Measurements from ENCODE around the gene PMS1.
"Not testable (repeated sequence)": the region's sequence is repeated elsewhere in the genome, so short reads cannot be mapped to it uniquely, and the experiment has no call there.

PMS1 gene

GRCh38 chr2:189783927-189784867 lies at the start of gene PMS1, which contains the start of gene ORMDL1:
Gene PMS1, plus strand, starts transcription at chr2:189784450. Its CDS starts 7,360 bp downstream, at chr2:189791810.
Gene ORMDL1, minus strand, starts transcription at chr2:189784339. Its CDS starts 1,744 bp downstream, at chr2:189782595.
- DNase-seq = peak; percentile 95

DNA sequence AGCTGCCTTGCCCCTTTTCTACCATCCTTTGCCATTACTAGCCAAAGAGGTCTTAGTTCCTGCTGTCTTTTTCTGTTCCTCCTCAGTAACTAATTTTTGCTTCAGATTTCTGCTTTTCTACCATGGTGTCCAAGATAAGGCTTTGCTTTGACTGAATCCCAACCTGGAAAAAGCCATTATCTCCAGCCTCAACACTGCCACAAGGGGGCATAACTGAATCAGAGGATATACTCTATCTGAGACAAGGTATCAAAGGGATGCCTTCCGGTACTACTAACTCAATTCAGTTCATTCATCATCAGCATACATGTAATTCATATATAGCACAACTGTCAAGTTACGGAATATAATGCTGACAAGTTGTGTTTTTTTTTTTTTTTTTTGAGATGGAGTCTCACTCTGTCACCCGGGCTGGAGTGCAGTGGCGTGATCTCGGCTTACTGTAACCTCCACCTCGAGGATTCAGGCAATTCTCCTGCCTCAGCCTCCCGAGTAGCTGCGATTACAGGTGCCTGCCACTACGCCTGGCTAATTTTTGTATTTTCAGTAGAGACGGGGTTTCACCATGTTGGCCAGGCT lies 33.1 kb upstream of the PMS1 start:
- peak; percentile 41 for DNase-seq

DNA sequence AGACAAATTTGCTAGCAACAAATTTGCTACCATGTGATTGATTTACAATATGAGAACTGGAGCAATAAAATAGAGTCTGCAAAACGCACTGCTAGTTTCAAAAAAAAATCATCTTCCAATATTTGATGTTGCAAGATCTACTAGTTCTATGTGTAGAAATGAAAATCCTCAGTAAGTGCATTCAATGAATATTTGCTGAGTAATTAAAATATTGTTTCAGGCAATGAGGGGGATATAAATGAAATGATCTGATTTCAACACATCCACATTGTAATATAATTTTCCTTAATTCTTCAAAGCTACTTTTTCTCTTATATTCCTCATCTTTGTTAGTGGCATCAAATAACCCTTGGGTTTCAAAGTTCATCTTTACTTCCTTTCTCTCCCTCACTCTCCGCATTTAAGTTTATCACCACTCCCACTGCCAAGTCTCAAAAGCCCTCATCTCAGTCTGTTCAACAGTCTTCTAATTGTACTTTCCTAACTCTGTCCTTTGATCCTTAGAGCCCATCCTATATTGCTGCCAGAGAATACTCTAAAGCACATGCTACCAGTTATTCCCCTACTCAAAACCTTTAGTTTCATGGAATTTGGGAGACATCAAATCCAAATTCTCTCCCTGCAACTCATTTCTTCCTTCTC lies 27.8 kb upstream of the PMS1 start:
- no peak for DNase-seq

DNA sequence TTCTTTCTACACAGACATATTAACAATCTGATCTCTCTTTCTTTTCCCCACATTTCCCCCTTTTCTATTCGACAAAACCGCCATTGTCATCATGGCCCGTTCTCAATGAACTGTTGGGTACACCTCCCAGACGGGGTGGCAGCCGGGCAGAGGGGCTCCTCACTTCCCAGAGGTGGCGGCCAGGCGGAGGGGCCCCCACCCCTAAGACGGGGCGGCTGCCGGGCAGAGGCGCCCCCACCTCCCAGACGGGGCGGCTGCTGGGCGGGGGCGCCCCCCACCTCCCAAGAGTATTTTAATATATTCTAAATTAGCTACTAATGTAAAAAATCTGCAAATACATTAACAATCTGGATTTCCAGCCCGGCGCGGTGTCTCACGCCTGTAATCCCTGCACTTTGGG lies 24.1 kb upstream of the PMS1 start:
- not testable (repeated sequence) for DNase-seq

DNA sequence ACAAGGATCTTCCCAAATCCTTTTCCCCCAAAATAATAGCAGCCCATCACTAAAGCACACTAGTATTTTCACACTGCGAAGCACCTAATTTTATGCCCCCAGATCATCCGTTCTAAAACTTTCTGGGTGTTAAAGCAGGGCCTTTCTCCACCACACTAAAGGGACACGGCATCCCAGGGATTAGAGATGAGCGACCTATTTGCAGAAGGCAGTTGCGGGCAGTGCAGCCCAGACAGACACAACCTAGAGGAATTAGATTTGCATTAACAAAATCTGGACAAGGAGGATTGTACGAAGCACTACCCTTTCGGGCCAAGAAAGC lies 22.1 kb upstream of the PMS1 start:
- no peak for DNase-seq

DNA sequence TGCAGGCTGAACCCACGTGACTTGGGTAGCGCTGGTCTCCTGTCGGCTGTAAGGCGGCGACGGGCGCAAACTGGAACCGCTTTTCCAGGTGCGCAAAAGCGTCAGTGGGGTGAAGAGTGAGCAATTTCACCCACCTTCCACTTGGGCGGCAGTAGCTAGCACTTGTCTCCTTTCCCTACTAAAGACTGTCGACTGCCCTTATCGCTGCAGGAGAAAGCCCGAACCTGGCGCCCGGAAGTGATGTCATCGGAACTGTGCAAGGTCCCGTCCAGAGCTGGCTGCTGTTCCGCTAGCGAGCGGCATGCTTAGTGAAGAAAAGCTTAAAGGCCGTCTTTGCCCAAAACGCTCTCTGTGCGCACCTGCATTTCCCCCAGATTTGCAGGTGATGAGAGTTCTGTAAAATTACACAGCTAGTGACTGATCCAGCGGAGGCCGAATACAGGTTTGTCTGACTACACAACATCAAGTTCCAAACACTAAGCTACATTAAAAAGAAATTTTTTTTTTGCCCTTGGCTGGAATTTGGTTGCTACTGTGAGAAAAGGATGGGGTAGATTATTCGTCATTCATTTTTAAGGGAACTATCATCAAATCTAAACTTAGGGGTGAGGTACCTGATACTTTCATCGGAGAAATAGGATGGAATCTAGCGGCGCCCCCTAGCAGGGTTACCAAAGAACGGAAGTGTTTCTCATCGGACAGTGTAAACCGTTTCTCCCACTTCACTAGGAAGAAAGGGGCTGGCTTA lies 21.5 kb upstream of the PMS1 start, which contains the start of gene OSGEPL1:
Gene OSGEPL1, minus strand, starts transcription at position 242 of the 748 bp plus-strand sequence. CDS start 1,152 bp downstream, outside the sequence.
- peak; percentile 94 for DNase-seq

DNA sequence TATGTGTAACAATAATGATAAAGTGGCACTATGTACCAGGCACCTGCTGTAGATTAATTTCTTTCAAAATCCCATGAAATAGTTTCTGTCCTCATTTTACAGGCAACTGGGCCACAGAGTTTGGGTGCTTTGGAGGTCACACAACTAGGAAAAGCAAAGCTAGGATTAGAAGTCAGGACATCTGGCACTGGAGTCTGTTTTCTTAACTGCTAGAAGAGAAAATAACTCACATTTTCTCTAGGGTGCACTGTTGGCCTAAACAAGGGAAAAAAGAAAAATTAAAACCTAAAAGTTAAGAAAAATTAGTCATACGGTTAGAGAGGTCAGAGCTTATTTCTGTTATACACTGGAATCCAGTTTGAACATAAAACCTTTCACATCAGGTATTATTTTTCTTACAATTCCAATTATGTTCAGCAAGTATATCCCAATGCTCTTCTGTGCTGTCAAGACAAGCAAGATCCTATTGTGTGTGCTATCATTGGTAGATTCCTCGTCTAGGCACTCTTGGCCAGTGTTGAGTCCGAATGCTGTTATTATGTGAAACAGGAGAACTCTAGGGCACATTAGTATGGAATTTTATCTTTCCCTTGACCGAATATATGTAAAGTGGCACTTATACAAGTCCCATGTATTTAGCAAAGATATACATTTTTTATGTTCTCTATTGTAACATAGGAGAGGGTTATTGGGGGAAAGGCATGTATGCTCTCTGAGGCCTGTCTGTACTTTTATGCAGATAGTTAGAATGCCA lies 20.2 kb upstream of the PMS1 start:
- no peak for DNase-seq

GRCh38 chr2:189770590-189771322 lies 13.5 kb upstream of the PMS1 start:
- no peak for DNase-seq

GRCh38 chr2:189772212-189772611 lies 12.0 kb upstream of the PMS1 start:
- DNase-seq = no peak

DNA sequence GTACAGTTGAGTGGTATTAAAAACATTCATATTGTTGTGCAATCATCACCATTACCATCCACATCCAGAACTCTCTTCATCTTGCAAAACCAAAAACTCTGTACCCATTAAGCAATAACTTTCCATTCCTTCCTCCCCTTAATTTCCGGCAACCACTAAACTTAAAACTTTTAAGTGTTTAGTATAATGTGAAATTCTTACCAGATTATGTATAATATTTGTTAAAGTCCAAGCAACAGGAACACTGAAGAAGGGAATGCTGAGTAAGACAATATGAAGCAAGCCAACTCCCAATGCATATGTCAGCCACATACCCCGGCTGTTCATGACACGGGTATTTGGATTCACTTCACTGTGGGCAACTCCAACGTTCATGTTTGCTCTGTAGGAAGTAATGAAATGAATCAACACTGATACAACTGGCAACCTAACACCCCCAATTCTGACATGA lies 2.0 kb upstream of the PMS1 start:
- DNase-seq = peak; percentile 44

DNA sequence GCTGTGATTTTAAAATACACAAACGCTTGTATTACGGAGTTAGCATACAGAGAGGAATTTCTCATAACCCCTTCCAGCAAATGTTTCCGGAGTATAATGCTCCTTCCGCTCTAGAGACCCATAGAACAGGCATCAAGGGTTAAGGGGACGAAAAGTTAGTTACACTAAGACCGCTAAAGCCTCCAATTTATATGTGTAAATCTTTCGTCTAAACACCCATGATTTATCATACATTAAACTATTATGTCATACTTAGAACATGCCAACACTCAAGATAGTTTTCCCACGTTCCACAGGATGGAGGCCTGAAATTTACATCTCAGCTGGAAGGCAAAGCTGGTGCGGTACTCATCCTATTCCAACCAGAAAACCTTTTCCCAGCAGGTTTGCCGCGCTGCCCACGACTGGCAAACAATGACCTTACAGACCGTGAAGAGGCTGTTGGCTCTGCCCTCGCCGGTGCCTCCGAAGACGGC lies 761 bp upstream of the PMS1 start:
- DNase-seq = no peak

DNA sequence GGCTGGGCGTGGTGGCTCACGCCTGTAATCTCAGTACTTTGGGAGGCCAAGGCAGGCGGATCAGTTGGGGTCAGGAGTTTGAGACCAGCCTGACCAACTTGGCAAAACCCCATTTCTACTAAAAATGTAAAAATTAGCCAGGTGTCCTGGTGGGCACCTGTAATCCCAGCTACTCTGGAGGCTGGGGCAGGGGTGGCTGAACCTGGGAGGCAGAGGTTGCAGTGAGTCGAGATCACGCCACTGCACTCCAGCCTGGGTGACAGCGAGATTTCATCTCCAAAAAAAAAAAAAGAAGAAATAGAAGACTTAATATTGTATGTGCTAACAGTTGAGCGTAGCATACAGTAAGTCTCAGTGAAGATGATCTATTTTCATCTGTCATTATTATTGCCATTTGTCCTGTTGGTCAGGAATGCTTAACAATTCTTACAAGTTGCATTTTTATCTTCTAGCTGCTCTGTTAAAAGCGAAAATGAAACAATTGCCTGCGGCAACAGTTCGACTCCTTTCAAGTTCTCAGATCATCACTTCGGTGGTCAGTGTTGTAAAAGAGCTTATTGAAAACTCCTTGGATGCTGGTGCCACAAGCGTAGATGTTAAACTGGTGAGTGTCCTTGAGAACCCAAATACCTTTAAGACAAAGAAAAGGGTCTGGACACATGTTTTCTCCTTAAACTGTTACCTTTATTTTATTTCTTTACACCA lies 7.2 kb downstream of the PMS1 start:
- no peak for DNase-seq

DNA sequence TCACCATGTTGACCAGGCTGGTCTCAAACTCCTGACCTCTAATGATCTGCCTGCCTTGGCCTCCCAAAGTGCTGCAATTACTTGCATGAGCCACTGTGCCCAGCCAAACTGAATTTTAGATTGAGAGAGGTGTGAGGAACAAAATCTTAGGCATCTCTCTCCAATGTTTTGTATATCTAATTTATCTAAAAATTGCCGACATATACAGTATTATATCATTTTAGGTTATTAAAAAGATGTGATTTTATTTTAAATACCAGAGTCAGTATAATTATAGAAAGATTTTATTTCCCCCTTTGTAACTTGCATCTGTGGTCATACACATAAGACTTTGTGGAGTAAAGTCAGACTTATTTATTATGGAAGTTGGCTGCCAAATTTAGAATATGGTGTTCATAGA lies 10.1 kb downstream of the PMS1 start:
- no peak for DNase-seq

GRCh38 chr2:189797902-189798301 lies 13.7 kb downstream of the PMS1 start:
- DNase-seq = no peak

DNA sequence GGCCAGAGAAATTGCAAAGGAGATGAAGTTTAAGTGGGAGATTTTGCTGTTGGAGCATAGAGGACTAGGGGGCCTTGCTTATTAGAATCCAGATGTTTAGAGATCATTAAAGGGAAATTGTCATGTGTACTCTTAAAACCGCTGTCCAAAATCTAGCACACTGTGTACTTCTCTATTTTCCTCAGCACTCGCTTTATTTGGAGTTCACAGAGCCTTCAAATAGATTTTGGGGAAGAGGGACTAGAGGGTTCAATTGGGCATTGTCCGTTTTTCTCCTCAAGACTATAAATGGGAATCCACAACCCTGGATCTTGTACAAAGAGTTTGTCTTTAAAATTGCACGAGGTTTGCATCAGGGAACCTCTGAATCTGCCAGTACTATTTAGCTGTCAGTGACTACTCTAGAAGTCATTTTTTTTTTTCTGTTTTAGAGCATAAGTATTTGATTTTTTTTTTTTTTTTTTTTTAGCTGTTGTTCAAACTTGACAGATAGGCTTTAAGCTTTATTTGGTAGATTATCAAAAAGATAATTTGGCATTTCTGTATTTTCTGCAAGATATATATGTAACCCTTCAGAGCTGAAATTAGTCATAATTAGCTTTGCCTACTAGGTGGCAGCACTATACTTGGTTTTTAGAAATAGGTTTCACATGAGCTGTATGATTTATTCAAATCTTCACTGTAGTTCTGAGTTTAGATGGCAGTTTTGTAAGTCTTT lies 14.2 kb downstream of the PMS1 start:
- DNase-seq = no peak

GRCh38 chr2:189799030-189799331 lies 14.7 kb downstream of the PMS1 start:
- DNase-seq = no peak

DNA sequence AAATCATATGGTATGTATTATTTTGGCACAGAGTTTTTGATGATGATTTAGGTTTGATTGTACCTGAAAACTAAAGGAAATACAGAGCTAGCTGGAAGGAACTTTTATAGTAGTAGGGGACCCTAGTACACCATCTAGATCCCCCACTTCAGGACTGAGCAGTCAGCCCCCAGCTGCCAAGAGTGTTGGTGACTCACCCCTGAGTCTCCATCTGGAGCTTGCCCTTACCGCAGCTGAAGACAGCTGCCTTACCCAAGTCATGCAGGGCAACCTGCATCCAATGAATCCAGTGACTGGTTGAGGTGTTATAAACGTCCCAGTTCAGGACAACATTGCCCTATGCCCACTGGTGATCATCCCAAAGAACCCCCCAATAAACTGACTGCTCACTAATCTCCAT lies 15.3 kb downstream of the PMS1 start:
- no peak for DNase-seq

GRCh38 chr2:189802396-189802912 lies 18.2 kb downstream of the PMS1 start:
- DNase-seq = no peak

- DNase-seq = no peak
Observed at GRCh38 chr2:189803431-189803830, 19.2 kb downstream of the PMS1 start.
